GM13976 (cell line): ENCODE measurements around the gene LMBRD1.

ENCODE experiments used
- DNase-seq: peaks from one replicate; pipeline ENCODE4 v3.0.0; 2012; ENCODE audit warnings: low spot score
- in situ Hi-C: fragments of 300-500 bp; cut with MboI; formaldehyde crosslinking; loops from one replicate; pipeline ENCODE4 v1.12.0; 2022; ENCODE audit warnings: low sequenced_read_pairs, mixed read lengths, inconsistent platforms; ENCODE audit not compliant: unreplicated experiment
- TF ChIP-seq, protein P1 (sequence below): IDR thresholded peaks from 2 replicates; pipeline ENCODE4 v1.5.1; 2012; ENCODE audit warnings: borderline replicate concordance, mild to moderate bottlenecking; ENCODE audit not compliant: insufficient read depth; ENCODE audit errors: extremely low read depth, missing control alignments, control extremely low read depth

LMBRD1 gene

DNA sequence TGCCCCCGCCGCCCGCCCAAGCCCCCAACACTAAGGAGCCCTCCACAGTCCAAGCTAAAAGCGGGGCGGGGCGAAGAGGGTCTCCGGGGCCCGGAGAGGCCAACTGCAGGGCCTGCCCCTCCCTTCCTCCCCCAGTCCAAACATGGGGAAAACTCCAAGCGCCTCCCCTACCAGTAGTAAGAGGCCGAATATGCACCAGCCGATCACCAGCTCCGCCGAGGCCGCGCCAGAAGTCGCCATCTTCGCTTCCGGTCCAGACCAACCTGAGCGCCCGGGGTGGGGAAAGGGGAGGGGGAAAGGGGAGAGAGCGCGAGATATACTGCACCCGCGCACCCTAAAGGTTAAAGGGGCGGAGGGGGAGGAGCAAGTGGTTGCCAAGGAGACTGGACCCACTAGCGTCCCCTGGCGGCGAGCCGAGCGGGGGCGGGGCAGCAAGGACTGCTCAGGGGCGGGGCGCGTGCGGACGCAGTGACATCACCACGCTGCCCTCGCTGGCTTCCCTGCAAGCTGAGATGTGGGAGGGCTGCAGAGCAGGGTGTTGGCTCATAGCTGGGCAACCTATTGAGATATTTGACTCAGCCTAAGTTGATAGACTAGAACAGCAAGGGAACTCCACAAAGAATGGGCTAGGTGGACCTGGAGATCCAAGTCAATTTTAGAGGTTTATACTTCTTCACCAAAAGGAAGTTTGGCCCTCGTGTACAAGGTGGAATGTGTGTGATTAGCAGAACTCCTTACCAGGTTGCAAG lies at the start of gene LMBRD1:
LMBRD1 (minus strand) TSS at position 369 of the 749 bp plus-strand sequence; CDS start at position 240, 129 bp downstream.
- DNase-seq: peak; percentile 94
- TF ChIP-seq, protein P1, sequence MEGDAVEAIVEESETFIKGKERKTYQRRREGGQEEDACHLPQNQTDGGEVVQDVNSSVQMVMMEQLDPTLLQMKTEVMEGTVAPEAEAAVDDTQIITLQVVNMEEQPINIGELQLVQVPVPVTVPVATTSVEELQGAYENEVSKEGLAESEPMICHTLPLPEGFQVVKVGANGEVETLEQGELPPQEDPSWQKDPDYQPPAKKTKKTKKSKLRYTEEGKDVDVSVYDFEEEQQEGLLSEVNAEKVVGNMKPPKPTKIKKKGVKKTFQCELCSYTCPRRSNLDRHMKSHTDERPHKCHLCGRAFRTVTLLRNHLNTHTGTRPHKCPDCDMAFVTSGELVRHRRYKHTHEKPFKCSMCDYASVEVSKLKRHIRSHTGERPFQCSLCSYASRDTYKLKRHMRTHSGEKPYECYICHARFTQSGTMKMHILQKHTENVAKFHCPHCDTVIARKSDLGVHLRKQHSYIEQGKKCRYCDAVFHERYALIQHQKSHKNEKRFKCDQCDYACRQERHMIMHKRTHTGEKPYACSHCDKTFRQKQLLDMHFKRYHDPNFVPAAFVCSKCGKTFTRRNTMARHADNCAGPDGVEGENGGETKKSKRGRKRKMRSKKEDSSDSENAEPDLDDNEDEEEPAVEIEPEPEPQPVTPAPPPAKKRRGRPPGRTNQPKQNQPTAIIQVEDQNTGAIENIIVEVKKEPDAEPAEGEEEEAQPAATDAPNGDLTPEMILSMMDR: peak; percentile 94
- in situ Hi-C loops: no loop called here

DNA sequence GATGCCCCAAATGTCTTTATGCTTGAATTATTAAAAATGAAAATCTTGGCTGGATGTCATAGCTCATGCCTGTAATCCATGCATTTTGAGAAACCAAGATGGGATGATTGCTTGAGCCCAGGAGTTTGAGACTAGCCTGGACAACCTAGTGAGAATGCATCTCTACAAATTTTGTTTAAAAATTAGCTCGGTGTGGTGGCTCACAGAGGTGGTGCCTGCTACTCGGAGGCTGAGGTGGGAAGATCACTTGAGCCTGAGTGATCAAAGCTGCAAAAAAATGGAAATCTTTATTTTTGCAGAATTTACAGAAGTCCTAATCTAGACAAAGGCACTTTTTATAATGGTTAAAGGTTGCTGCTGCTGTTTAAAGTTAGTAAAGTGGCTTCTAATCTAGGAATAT lies 49.5 kb upstream of the LMBRD1 start:
- in situ Hi-C loops: loop anchor here (25.0 kb wide), 1 partner anchor 266 kb away; no protein-coding TSS in a partner anchor
- no peak for DNase-seq
- TF ChIP-seq, protein P1: no peak

DNA sequence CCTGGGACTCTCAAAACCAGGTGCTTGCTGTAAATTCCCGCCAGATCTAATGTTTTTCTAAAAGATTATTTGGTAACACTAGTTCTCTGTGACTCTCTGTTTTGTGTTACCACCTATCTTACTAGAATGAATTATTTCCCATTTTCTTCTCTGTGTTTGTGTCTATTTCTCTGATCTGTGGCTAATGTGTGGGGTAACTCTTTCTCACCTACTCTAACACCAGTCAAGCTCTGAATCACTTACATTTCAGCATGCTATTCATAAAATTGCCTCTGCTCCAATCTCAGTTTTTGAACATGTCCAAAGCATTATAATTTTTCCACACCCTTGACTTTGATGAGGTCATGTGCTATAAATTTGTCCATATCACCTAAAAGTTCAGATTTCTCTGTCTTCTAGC lies 46.4 kb upstream of the LMBRD1 start:
- TF ChIP-seq, protein P1: no peak
- in situ Hi-C loops: loop anchor here (25.0 kb wide), 1 partner anchor 269 kb away; no protein-coding TSS in a partner anchor
- DNase-seq: no peak

DNA sequence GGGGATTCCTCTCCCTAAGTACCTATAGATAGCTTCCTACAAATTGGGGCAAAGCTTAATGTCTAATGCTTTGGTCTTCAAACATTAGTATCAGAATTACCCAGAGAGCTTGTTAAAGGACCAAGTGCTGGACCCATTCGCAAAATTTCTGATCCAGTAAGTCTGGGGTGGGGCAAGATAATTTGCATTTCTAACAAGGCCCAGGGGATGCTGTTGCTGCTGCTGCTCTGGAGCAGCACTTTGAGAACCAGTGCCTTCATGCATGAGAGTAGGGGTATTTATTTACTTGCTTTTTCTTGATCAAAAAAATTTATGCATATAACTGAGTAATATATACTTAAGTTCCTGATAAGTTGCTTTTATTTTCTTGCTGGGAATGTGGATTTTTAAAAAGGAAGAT lies 45.1 kb upstream of the LMBRD1 start:
- TF ChIP-seq, protein P1: no peak
- in situ Hi-C loops: loop anchor here (25.0 kb wide), 1 partner anchor 270 kb away; no protein-coding TSS in a partner anchor
- DNase-seq: no peak

DNA sequence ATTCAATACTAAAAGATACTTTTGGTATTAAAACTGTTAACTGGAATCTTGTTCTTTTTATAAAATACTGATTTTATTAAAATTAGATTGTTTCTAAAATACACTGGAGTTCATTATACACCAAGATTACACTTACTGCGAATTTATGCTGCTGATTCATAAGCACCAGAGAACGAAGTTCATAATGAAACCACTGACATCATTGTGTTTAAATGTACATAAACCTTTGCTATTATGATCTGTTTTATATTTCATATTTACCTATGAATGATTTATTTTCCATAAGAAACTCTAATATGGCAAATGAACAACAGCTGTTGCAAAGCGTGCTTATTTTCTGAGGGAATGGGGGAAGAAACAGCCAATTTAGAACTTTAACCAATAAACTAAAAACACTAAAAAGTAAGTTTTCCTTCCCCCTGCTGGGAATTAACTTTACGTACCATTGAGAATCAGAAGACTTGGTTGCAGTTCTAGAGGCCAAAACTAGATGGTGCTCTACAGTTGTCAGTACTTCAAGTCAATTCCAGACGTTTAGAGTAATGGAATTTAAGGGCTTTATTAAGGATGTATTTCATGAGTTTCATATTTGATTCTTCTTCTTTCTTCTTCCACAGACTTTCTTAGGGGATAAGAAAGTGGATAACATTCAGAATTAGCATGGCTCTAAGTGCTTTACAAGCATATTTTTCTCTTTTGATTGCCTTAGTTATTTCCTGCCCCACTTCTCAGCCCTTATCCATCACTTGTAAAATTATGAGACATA lies 38.8 kb upstream of the LMBRD1 start:
- TF ChIP-seq, protein P1: peak; percentile 75
- in situ Hi-C loops: loop anchor here (25.0 kb wide), 1 partner anchor 277 kb away; no protein-coding TSS in a partner anchor
- peak; percentile 11 for DNase-seq

DNA sequence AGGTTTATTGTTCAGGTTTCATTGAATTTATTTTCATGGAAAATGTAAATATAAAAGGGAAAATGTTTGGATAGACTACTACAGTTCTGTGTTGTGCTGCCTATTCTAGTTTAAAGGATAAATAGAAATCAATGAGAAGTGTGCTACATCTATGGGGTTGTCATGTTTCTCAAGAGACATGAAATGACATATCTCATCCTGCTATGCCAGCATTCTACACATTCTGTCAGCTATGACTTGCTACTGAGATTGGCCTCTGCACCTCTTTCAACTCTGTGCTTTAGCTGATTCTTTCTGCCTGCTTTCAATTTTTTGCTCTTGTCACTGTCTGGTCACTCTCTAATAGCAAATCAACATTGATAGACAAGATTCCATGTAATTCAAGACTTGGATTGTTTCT lies 35.7 kb upstream of the LMBRD1 start:
- DNase-seq: no peak
- in situ Hi-C loops: loop anchor here (25.0 kb wide), 1 partner anchor 280 kb away; no protein-coding TSS in a partner anchor
- TF ChIP-seq, protein P1: no peak
